HG03378 (cell line): ENCODE results near the gene CA12.

ENCODE experiments used
- ATAC-seq: cut with Tn5 transposase; IDR thresholded peaks from one replicate; pipeline ENCODE4 v1.9.1; 2021; ENCODE audit warnings: mild to moderate bottlenecking, moderate library complexity; ENCODE audit not compliant: unreplicated experiment

CA12 gene

DNA sequence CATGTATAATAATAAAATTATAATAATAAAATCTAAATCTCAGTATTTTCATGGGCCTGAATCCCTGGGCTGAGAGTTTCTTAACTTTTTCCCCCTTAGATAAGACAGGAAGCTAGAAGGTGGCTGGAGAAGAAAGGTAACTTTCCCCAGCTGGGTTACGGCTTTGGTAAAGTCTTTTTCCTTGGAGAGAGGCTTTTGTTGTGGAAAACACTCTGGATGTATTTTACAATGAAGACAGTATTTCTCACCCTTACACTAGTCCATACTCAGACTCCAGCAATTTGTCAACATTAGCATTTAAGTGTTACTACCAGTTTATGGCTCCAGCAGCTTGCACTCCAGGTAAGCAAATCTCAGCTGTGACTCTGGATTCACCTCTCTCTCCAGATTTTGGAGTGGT, 69.4 kb downstream of the CA12 start:
- no peak for ATAC-seq

GRCh38 chr15:63310646-63311045, 71.0 kb downstream of the CA12 start:
- no peak for ATAC-seq

DNA sequence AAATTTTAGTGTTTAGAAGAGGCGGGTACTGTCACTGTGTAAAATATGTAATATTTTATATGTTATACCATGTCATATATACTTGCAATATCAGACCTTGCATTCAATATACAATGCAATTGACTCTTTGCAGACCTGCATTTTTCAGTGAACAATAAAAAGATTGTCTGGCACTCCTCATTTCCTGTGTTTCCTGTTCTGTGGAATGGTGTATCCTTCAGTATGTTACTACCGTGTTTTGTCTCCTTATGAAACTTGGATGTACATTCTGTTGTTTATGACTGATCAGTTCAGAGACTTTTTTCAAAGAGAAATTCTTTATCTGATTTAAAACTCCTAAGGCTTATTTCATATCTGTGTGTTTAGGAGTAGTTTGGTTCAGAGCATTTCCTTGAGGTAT, 72.7 kb downstream of the CA12 start:
- ATAC-seq, result no peak

DNA sequence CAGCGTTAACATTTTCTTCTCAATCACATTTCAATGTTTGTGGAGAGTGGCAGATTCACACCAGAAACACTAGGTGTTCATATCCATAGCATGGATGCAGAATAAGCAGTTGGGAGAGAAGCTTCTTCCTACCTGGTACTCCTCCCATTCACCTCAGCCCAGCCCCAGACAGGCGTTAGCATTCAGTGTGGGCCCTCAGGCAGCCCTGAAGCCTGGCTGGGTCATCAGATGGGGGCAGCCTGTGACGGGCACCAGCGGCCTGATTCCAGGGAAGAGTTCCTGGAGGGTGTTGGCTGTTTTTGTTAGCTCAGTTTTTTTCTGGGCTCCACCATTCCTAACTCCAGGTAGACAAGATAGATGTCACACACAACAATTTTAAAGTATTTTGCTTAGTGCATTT, 73.2 kb downstream of the CA12 start:
- no peak for ATAC-seq

GRCh38 chr15:63306492-63307073, 75.1 kb downstream of the CA12 start:
- ATAC-seq, result no peak

DNA sequence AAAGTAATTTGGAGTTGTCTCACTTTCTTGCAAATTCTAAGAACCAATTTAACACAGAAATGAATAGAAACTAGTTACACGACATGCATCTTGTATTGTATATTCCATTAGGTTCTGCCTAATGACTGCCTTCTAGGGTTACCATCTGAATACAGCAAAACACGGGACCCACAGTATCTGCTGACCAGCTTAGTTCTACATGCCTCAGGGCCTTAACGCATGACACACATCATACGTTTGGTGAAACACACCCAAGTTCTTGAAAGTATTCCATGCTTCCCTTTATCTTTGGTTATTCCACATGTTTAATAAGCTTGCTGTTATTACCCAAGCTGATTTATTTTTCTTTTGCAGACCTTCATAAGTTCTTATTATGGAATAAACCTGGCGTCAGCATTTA, 76.4 kb downstream of the CA12 start:
- no peak for ATAC-seq

DNA sequence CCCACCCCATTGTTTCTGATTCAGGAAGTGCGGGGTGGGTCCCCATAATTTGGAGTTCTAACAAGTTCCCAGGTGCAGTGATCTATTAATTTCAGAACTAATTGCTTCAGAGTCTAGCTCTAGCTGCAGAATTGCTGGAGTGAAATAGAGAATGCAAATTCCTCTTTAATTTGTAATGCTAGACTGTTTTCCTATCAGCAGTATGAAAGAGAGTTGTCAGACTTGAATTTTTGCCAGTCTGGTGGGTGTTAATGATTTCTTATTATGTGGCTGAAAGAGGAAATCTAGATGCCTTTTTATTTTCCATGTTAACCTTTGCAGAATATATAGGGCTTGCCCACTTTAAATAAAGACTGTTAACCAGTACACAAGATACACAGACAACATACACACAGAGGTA, 80.6 kb downstream of the CA12 start:
- no peak for ATAC-seq

- no peak for ATAC-seq
Measured at GRCh38 chr15:63299943-63300575, 81.6 kb downstream of the CA12 start.

DNA sequence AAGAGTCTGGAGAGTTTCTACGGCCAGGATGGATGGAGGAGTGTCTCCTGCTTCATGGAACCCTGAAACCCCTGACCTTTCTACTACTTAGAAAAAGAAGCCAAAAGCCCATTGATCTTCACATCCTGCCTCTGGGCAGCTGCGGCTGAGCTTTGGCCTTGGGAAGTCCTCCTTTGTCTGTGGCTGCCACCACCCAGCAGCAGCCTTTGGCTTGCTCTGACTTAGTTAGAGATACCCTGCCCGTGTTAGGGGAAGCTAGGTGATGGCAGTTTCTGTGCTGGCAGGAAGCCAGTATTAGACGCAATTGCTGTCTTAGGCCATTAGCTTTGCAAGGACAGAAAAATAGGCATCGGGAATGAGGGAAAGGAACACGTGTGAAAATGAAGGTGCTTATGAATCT, 85.5 kb downstream of the CA12 start:
- ATAC-seq, result no peak

DNA sequence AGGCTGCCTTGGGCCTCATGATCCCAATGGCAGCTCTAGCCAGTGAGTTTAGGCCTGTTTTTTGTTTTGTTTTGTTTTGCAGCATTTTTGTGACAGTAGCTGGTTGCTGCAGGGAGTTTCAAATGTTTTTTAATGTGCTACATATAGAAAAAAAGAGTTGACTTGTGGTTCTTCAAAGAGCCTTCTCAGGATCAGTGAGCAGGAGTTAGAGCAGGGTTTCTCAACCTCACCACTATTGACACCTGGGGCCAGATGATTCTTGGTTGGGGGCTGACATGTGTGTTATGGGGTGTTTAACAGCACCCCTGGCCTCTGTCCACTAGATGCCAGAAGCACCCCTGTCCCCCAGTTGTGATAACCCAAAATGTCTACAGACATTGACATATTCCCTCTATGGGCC, 86.3 kb downstream of the CA12 start:
- no peak for ATAC-seq

DNA sequence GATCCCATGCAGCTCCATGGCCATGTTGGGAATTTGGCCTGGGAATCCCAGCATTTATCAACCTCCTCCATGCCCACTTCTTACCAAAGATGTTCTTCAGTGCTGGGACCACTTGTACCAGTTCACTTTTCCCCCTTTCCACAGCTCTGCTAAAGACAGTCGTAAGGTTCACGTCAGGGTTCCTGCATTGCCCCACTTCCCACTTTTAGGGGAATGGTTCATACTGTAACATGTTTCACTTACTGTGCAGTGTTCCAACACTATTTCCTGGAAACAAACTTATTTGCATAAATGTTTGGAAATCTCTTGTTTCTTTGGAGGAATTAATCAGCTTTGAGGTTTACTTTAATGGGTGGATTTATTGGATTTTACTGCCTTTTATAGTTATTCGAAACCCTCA, 87.3 kb downstream of the CA12 start:
- ATAC-seq, result no peak

DNA sequence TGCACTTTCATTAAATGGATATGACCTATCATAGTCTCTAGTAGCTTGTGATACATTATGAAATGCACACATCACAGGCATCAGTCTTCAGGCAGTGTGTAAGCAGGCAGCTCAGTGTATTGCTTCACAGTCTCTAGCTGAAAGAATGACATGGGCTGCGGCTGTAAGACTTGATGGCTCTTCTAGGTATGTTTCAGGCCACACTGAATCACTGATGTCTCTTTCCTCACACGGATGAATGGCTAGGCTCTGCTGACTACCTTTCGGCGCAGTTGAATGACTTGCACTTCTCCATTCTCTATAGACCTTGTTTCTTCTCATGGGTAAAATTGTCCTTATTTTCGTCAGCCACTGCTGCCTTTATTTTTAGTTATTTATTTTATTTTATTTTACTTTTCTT, 88.9 kb downstream of the CA12 start:
- ATAC-seq, result no peak

- no peak for ATAC-seq
Measured at GRCh38 chr15:63292241-63292640, 89.4 kb downstream of the CA12 start.

DNA sequence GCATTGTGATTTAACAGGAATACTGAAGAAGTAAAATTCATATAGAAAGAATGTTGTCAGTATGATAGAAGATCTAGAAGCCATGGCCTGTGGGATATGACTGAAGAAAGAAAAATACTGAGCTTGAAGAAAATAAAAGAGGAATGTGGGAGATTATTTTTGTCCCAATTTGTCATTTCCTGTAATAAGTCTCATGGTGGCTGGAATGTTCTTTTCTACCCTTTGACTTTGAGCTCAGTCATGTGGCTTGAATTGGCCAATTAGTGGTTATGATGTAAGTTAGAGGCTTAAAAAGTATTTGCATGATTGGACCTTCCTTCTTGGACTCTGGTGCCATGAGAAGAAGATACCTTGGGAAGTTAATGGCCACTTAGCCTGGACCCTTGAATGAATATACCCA, 90.1 kb downstream of the CA12 start:
- no peak for ATAC-seq

GRCh38 chr15:63288778-63289378, 92.8 kb downstream of the CA12 start:
- ATAC-seq, result no peak

DNA sequence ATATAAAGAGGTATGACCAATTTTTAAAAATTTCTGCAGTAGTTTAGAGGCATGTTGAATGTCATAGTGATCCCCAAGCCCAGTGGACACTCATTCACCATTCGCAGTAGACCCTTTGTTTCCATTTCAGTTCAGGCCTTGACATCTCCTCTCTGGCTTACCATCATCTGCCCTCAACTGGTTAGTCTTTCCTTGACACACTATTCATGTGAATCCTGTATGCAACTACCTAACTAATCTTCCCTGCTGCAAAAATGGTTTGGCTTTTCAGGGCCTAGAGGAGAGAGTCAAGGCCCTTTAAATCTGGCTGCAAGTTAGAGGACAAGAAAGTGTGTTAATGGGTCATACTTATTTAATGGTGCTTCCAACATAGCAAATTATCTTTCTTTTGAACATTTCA, 93.3 kb downstream of the CA12 start:
- no peak for ATAC-seq

- ATAC-seq, result no peak
Measured at GRCh38 chr15:63287109-63287508, 94.5 kb downstream of the CA12 start.

- ATAC-seq, result no peak
Measured at GRCh38 chr15:63284335-63284734, 97.3 kb downstream of the CA12 start.

DNA sequence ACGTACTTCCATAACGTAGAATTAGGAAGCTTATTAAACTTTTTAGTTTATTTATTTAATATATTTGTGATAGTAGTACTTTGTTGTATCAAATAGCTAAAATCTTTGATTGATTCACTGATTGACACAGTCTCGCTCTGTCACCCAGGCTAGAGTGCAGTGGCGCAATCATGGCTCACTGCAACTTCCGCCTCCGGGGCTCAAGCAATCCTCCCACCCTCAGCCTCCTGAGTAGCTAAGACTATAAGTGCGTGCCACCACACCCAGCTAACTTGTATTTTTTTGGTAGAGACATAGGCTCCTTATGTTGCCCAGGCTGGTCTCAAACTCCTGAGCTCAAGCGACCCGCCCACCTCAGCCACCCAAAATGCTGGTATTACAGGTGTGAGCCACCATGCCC, 98.5 kb downstream of the CA12 start:
- no peak for ATAC-seq

GRCh38 chr15:63277893-63278456, 103.7 kb downstream of the CA12 start:
- no peak for ATAC-seq

DNA sequence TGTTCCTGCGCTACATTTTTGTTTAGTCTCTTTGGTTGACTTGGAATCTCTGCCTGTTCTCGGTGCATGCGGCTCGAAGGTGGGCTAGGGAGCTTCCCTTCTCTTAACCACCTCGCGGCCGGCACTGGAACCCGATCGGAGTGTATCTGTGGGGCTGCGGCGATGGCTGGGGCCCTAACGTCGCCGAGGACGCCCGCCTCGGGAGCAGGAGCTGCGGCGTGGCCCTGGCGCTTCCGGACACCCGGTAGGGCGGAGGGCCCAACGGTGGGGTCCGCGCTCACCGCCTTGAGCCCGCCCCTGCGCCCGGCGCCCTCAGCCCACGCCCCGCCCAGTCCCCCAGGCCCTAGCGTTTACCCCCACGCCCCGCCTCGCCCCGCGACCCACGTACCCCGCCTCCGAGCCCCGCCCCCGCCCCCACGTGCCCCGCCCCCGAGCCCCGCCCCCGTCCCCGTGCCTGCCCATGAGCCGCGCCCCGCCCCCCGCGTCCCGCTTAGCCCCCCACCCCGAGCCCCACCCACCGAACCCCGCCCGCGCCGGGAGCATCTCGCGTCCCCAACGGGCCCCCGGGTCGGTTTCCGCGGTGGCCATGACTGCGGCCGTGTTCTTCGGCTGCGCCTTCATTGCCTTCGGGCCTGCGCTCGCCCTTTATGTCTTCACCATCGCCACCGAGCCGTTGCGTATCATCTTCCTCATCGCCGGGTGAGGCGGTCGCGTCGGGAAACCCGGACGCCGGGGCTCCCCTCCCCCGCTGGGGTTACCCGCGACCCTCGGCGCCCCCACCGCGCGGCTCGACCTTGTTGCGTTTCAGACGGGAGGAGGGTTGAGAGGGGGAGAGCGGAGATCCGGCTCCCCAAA, 104.4 kb downstream of the CA12 start, which contains the start of gene APH1B:
Gene APH1B (plus strand): TSS at position 568 of the 855 bp plus-strand sequence. CDS start 19 bp downstream, at position 587.
- no peak for ATAC-seq
